B cell (primary cell): Measurements from ENCODE around the gene SLC38A10. TPM values are rescaled to one million over a fixed set of nuclear protein-coding genes. Genes with fewer than 3 reads are reported as not detected.

Experiments
- ATAC-seq: fragments of 200-7000 bp; cut with Tn5 transposase; one replicate; pipeline ENCODE4 v1.10.0; 2021; ENCODE audit warnings: low read depth, mild to moderate bottlenecking, moderate number of reproducible peaks, moderate library complexity
- CTCF ChIA-PET: fragments of 350-600 bp; sonication (Branson Sonifier 250); formaldehyde crosslinking; loops from one replicate; lab custom pipeline; 2021; ENCODE audit warnings: antibody characterized with exemption, inconsistent platforms; lab: Charles Lee
- POLR2A ChIA-PET: fragments of 350-600 bp; sonication (Branson Sonifier 250); formaldehyde crosslinking; loops from one replicate; lab custom pipeline; 2021; ENCODE audit warnings: antibody characterized with exemption; lab: Charles Lee
- DNase-seq: peaks from one replicate; pipeline ENCODE4 v3.0.0; 2013
- H2AFZ ChIP-seq: 2 replicates; pipeline ENCODE4 v1.6.1; 2012; ENCODE audit warnings: mild to moderate bottlenecking, low read depth, low read length; ENCODE audit not compliant: insufficient read depth, poor library complexity, severe bottlenecking
- H3K27ac ChIP-seq, 2 donors: 1 replicate in 1 of 2; 2 replicates in 1 of 2; pipeline ENCODE4 v1.5.1; 2012 to 2013; ENCODE audit warnings: low read length in 2 of 2, mild to moderate bottlenecking in 2 of 2, moderate library complexity in 1 of 2
- H3K27me3 ChIP-seq, 4 experiments: fragments of 200-600 bp in 1 of 4; sonication (generic) in 1 of 4; replicated peaks in 1 of 4; 1 replicate in 2 of 4; 2 replicates in 2 of 4; pipeline versions ENCODE4 v1.6.1 to v1.7.0; 2013 to 2016; ENCODE audit warnings: low read length in 3 of 4, mild to moderate bottlenecking in 2 of 4, mixed read lengths in 1 of 4, moderate library complexity in 1 of 4; ENCODE audit not compliant: insufficient read depth in 4 of 4, control insufficient read depth in 3 of 4; ENCODE audit errors: control extremely low read depth in 1 of 4
- H3K36me3 ChIP-seq, 2 experiments: replicated peaks in 1 of 2; 1 replicate in 1 of 2; 2 replicates in 1 of 2; pipeline versions ENCODE4 v1.6.1 to v1.7.1; 2013; ENCODE audit warnings: low read length in 1 of 2; ENCODE audit not compliant: insufficient read depth in 2 of 2, control insufficient read depth in 1 of 2; ENCODE audit errors: control extremely low read depth in 1 of 2, extremely low read depth in 1 of 2
- H3K4me1 ChIP-seq, 2 donors: fragments of 200-600 bp in 1 of 2; sonication (generic) in 1 of 2; 1 replicate in 1 of 2; 2 replicates in 1 of 2; pipeline versions ENCODE4 v1.5.1 to v1.6.1; 2013 to 2017; ENCODE audit warnings: low read length in 2 of 2; ENCODE audit not compliant: control insufficient read depth in 2 of 2, insufficient read depth in 2 of 2
- H3K4me2 ChIP-seq: replicated peaks from 2 replicates; pipeline ENCODE3; 2012; ENCODE audit warnings: mild to moderate bottlenecking, low read depth, low read length; ENCODE audit not compliant: poor library complexity, severe bottlenecking
- H3K4me3 ChIP-seq, 5 experiments: fragments of 200-600 bp in 1 of 5; sonication (generic) in 1 of 5; 1 replicate in 3 of 5; 2 replicates in 2 of 5; pipeline versions ENCODE4 v1.5.1 to v1.7.0; 2011 to 2016; ENCODE audit warnings: low read length in 4 of 5, mild to moderate bottlenecking in 4 of 5, low read depth in 2 of 5, control low read depth in 1 of 5, moderate library complexity in 1 of 5; ENCODE audit not compliant: insufficient read depth in 1 of 5; ENCODE audit errors: control extremely low read depth in 1 of 5, extremely low read depth in 1 of 5
- H3K79me2 ChIP-seq: fragments of 200-600 bp; sonication (generic); one replicate; pipeline ENCODE4 v1.6.0; 2016; ENCODE audit warnings: low read length; ENCODE audit not compliant: control insufficient read depth, insufficient read depth
- H3K9ac ChIP-seq: fragments of 200-600 bp; sonication (generic); 2 replicates; pipeline ENCODE4 v1.6.1; 2017; ENCODE audit warnings: mild to moderate bottlenecking, low read length, moderate library complexity
- H3K9me3 ChIP-seq, 3 donors: one replicate each; pipeline versions ENCODE4 v1.6.1 to v1.7.1; 2013; ENCODE audit warnings: low read length in 2 of 3; ENCODE audit not compliant: control insufficient read depth in 2 of 3, insufficient read depth in 1 of 3; ENCODE audit errors: control extremely low read depth in 1 of 3
- H4K20me1 ChIP-seq: 2 replicates; pipeline ENCODE4 v1.6.0; 2012; ENCODE audit warnings: mild to moderate bottlenecking, low read length; ENCODE audit not compliant: insufficient read depth, control insufficient read depth, poor library complexity, severe bottlenecking
- H3K27ac Mint-ChIP-seq: one replicate; pipeline ENCODE4 v1.8.0; 2021; ENCODE audit warnings: mixed read lengths
- H3K27me3 Mint-ChIP-seq: one replicate; pipeline ENCODE4 v1.8.0; 2021; ENCODE audit warnings: mixed read lengths
- H3K4me1 Mint-ChIP-seq: one replicate; pipeline ENCODE4 v1.8.0; 2021; ENCODE audit warnings: mixed read lengths
- H3K4me3 Mint-ChIP-seq: one replicate; pipeline ENCODE4 v1.8.0; 2021; ENCODE audit warnings: mixed read lengths
- H3K9me3 Mint-ChIP-seq: one replicate; pipeline ENCODE4 v1.8.0; 2022; ENCODE audit warnings: mixed read lengths; ENCODE audit not compliant: insufficient read depth
- CTCF ChIP-seq: fragments of 200-600 bp; IDR thresholded peaks from one replicate; pipeline ENCODE4 v1.8.0; 2022; ENCODE audit warnings: antibody characterized with exemption, mild to moderate bottlenecking
- EZH2 ChIP-seq: IDR thresholded peaks from 2 replicates; pipeline ENCODE4 v1.6.1; 2012; ENCODE audit warnings: borderline replicate concordance, low read depth, mild to moderate bottlenecking, moderate library complexity, low read length; ENCODE audit not compliant: insufficient read depth, poor library complexity, severe bottlenecking
- WGBS: methylation state at CpG from one replicate; pipeline ENCODE4 v1.1.5; 2013; ENCODE audit warnings: missing lambda C conversion rate; ENCODE audit not compliant: insufficient coverage; 5-methylcytosine and 5-hydroxymethylcytosine counted together
- intact Hi-C: fragments of 100-400 bp; cut with micrococcal nuclease; formaldehyde crosslinking; loops from one replicate; pipeline ENCODE4 v1.10.0; 2022
- polyA plus RNA-seq: library from polyadenylated mRNA; depleted of rRNA; stranded (reverse); fragments of >200 nt; gene quantifications from 2 replicates; pipeline ENCODE4 v1.2.3, GENCODE V29; 2012
- total RNA-seq, 2 donors: library from RNA; stranded (reverse); fragments of 120-200 nt in 1 of 2; gene quantifications; 1 replicate in 1 of 2; 2 replicates in 1 of 2; pipeline versions ENCODE4 v1.2.3 to v1.2.4, GENCODE V29; 2013 to 2022

The SLC38A10 gene
- total and polyA plus RNA-seq, 2 donors (not counting 1 experiment from before 2014, with no cell fraction given) = 76.1 to 104 TPM

- H3K4me1 Mint-ChIP-seq = peaks cover 4% of the 10 kb centered on the region
- WGBS = 98% methylated on average over 19 of the region's 19 CpGs
- H3K4me2 ChIP-seq = no peak overlapping the region
- peaks cover 64% of the 10 kb centered on the region for H4K20me1 ChIP-seq
- H2AFZ ChIP-seq = no peak overlapping the region
- no peak overlapping the region for H3K4me3 ChIP-seq
- peaks cover 21% of the 10 kb centered on the region for H3K79me2 ChIP-seq
- H3K9me3 ChIP-seq = no peaks in the 10 kb centered on the region
- H3K9me3 Mint-ChIP-seq = no peaks in the 10 kb centered on the region
- no peak overlapping the region for H3K4me3 Mint-ChIP-seq
- TF ChIP-seq CTCF = no peak
- TF ChIP-seq EZH2 = no peak
- peaks cover 0 to 4% of the 10 kb centered on the region in 2 donors for H3K4me1 ChIP-seq
- no peaks in the 10 kb centered on the region for H3K27me3 Mint-ChIP-seq
- ChIA-PET POLR2A (interaction anchor here (1.0 kb wide), 1 partner anchor 35 kb away, joined by 3 read pairs; the partner anchor contains the start of gene SLC38A10), CTCF (interaction anchor here (0.6 to 0.9 kb wide), 2 partner anchors 340 to 342 kb away, joined by 3 to 5 read pairs; no protein-coding TSS in a partner anchor)
- H3K36me3 ChIP-seq = peaks cover 0 to 73% of the 10 kb centered on the region in 2 experiments
- DNase-seq = no peak
- H3K27me3 ChIP-seq = no peaks in the 10 kb centered on the region
- no peak overlapping the region for H3K27ac ChIP-seq
- no peak for ATAC-seq
- H3K27ac Mint-ChIP-seq = no peak overlapping the region
- no peak overlapping the region for H3K9ac ChIP-seq
- intact Hi-C loops = no loop called here
These were observed 34.5 kb downstream of the SLC38A10 start for GRCh38 chr17:81260641-81261040.

GRCh38 chr17:81260171-81260570, 34.9 kb downstream of the SLC38A10 start:
- POLR2A ChIA-PET = interaction anchor here (1.0 kb wide), 1 partner anchor 35 kb away, joined by 3 read pairs; the partner anchor contains the start of gene SLC38A10
- no peaks in the 10 kb centered on the region for H3K27me3 ChIP-seq

More at GRCh38 chr17:81260171-81260570, 34.9 kb downstream of the SLC38A10 start:
- intact Hi-C loops = no loop called here
- Mint-ChIP-seq H3K27me3 (no peaks in the 10 kb centered on the region), H3K9me3 (no peaks in the 10 kb centered on the region), H3K4me3 (no peak overlapping the region), H3K27ac (no peak overlapping the region), H3K4me1 (peaks cover 4% of the 10 kb centered on the region)
- no peak overlapping the region for H2AFZ ChIP-seq
- no peak for ATAC-seq
- DNase-seq = no peak
- CTCF ChIA-PET = interaction anchor here (0.9 kb wide), 1 partner anchor 341 kb away, joined by 3 read pairs; no protein-coding TSS in a partner anchor
- no peak overlapping the region for H3K4me2 ChIP-seq
- no peak overlapping the region for H3K9ac ChIP-seq
- peaks cover 21% of the 10 kb centered on the region for H3K79me2 ChIP-seq
- peaks cover 67% of the 10 kb centered on the region for H4K20me1 ChIP-seq
- no peak overlapping the region for H3K4me3 ChIP-seq
- no peak for TF ChIP-seq CTCF
- TF ChIP-seq EZH2 = no peak
- H3K36me3 ChIP-seq = peaks cover 0 to 72% of the 10 kb centered on the region in 2 experiments
- no peak overlapping the region for H3K27ac ChIP-seq
- H3K4me1 ChIP-seq = peaks cover 0 to 4% of the 10 kb centered on the region in 2 donors
- no peaks in the 10 kb centered on the region for H3K9me3 ChIP-seq
- 96% methylated on average over 17 of the region's 17 CpGs for WGBS
